ENCODE data around the gene PLAGL2. TPM values are rescaled to one million over a fixed set of nuclear protein-coding genes. Genes with fewer than 3 reads are reported as not detected.

Gene PLAGL2
- total and polyA plus RNA-seq, 9 of the 15 experiments (the other 6 are each of a cell fraction or from before 2014, with no cell fraction given), result 3.1 to 24.3 (median 6.4) TPM

DNA sequence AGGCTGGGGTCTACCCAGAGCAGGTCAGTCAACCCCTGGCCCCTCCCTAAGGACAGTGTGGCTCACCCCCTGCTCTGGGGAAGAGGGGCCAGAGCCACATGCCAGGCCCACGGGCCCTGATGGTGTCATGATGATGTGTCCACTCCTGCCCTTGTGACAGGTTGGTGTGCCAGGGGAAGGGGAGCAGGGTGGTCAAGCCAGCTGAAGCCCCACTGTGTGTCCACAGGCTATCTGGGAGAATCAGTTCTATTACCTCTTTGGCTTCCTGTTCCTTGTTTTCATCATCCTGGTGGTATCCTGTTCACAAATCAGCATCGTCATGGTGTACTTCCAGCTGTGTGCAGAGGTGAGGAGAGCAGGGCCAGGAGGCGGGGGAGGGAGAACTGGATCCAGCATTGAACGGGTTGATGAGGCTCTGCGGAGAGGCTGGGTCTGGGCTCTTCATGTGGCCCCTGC is 47.7 kb downstream of the PLAGL2 start (continued):
- no peak for TF ChIP-seq PATZ1 (CRISPR knock-in tag; IDR thresholded peaks at IDR 0.05; ENCODE audit: borderline replicate concordance)

DNA sequence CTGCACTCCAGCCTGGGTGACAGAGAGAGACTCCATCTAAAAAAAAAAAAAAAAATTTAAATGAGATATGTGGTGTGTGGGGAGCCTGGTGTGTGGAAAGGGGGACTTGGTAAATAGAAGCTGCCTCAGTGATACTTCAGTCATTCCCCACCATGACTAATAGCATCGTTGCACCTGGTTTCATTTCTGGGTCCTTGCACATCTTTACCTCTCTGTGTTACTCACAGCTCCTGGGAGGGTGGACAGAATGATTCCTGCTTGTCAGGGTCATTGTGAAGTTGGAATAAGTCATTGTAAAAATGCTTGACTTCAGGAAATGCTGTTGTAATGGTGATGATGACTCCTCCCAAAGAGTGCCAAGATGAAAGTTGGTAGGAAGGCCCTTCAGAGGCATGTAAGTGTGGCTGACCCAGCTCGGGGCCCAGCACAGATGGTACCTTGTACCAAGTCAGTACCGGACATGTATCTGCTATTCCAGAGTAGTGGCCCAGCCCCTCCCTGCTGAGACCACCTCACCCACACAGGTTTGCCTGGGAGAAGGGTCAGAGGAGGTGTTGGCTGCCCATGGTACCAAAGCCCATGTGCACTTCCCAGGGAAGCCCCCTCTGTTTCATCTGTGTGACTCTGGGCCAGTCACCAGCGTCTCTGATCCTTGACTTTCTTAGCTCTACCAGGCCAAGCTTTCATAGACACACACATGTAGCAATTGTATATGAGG is 48.4 kb downstream of the PLAGL2 start:
- 91% methylated on average over 4 of the region's 4 CpGs for WGBS (ENCODE audit: insufficient coverage, low coverage, missing lambda C conversion rate)
- peaks cover 3% of the 10 kb centered on the region for H3K9me1 ChIP-seq (ENCODE audit: control insufficient read depth, insufficient read depth, low read length)
- TF ChIP-seq SUPT5H (IDR thresholded peaks at IDR 0.05) (0 out of 2 replicates have a peak, but pooled peaks have one; percentile 1), TRIM24 (IDR thresholded peaks at IDR 0.05) (no peak), PBX2 (CRISPR knock-in tag; IDR thresholded peaks at IDR 0.05; ENCODE audit: low read depth) (no peak), PBX2 (tag; conservative IDR thresholded peaks at IDR 0.05; ENCODE audit: low read depth) (0 out of 2 replicates have a peak, but pooled peaks have one; percentile 3)
- H3K36me3 ChIP-seq (ENCODE audit: control insufficient read depth, insufficient read depth, low read length), result peaks cover 75% of the 10 kb centered on the region
- no peaks in the 10 kb centered on the region for H4K20me1 ChIP-seq (replicated peaks; ENCODE audit: control insufficient read depth, insufficient read depth, low read length)
- no peak overlapping the region for H3K4me3 ChIP-seq
- H3K4me1 ChIP-seq (replicated peaks in 1 of 2; ENCODE audit: control insufficient read depth in 2 of 2, insufficient read depth in 2 of 2, low read length in 2 of 2), result peaks cover 10 to 14% of the 10 kb centered on the region in 2 experiments
- H3K9ac ChIP-seq (ENCODE audit: insufficient read depth in 1 of 2, low read depth in 2 of 2, low read length in 2 of 2), result peak overlapping the region; percentile 4 to 47; a peak in 3 of 4 replicates
- peak overlapping the region; percentile 48; the same call in 1 of the 2 replicates for H3K4me2 ChIP-seq (ENCODE audit: insufficient read depth, low read length)
- H3K27me3 ChIP-seq (ENCODE audit: control insufficient read depth in 2 of 2, insufficient read depth in 2 of 2, low read length in 2 of 2), result no peaks in the 10 kb centered on the region
- intact Hi-C loops (cut with micrococcal nuclease) (loop anchor here (5.0 to 10.0 kb wide), 2 partner anchors 278 to 496 kb away; no protein-coding TSS in a partner anchor), in situ Hi-C loops (cut with MboI) (loop anchor here (25.0 kb wide), 1 partner anchor 503 kb away; the partner anchor contains the start of gene C20orf203)
- peak overlapping the region; percentile 85 for H3K27ac ChIP-seq (ENCODE audit: extremely low read depth, low read depth, low read length)
- CTCF ChIA-PET (ENCODE audit: low intra/inter-chr PET ratio), result interaction anchor here (1.3 kb wide), 1 partner anchor 494 kb away, joined by 3 read pairs; no protein-coding TSS in a partner anchor
- ATAC-seq, result no peak
- POLR2A ChIA-PET, result no interaction called here
- no TSS peak for BruUV-seq (replicated peaks)
- no peak for FAIRE-seq
- no peak for DNase-seq (ENCODE audit: extremely low read depth in 1 of 4, low spot score in 3 of 4)
- no peak overlapping the region for H2AFZ ChIP-seq (ENCODE audit: low read depth, low read length)
- H3K9me3 ChIP-seq (replicated peaks; ENCODE audit: control insufficient read depth, insufficient read depth, low read depth, low read length), result no peaks in the 10 kb centered on the region
- no peaks in the 10 kb centered on the region for H3K79me2 ChIP-seq (ENCODE audit: control insufficient read depth, insufficient read depth, low read length)
